Activated T-helper 1 cell treated with Interleukin-2 at 50 U/mL for 16 hours (primary cell): Measurements from ENCODE around the gene VEPH1.
"Not testable (repeated sequence)": the region's sequence is repeated elsewhere in the genome, so short reads cannot be mapped to it uniquely, and the experiment has no call there.

Experiments
- DNase-seq: peaks from one replicate; pipeline ENCODE4 v3.0.0-alpha.2; 2020; ENCODE audit warnings: low read depth

Gene VEPH1

GRCh38 chr3:157387708-157388435, 115.3 kb downstream of the VEPH1 start:
- no peak for DNase-seq

- no peak for DNase-seq
Observed at GRCh38 chr3:157384491-157384890, 118.7 kb downstream of the VEPH1 start.

GRCh38 chr3:157384031-157384430, 119.2 kb downstream of the VEPH1 start:
- DNase-seq: no peak

GRCh38 chr3:157381606-157382005, 121.6 kb downstream of the VEPH1 start:
- DNase-seq: no peak

GRCh38 chr3:157379525-157380140, 123.6 kb downstream of the VEPH1 start:
- DNase-seq: no peak

GRCh38 chr3:157376603-157377300, 126.5 kb downstream of the VEPH1 start:
- no peak for DNase-seq

- DNase-seq: no peak
Observed at GRCh38 chr3:157375342-157375986, 127.8 kb downstream of the VEPH1 start.

- no peak for DNase-seq
Observed at GRCh38 chr3:157374933-157375332, 128.3 kb downstream of the VEPH1 start.

- DNase-seq: no peak
Observed at GRCh38 chr3:157373783-157374182, 129.4 kb downstream of the VEPH1 start.

- DNase-seq: no peak
Observed at GRCh38 chr3:157370867-157371266, 132.3 kb downstream of the VEPH1 start.

GRCh38 chr3:157369727-157370421, 133.3 kb downstream of the VEPH1 start:
- DNase-seq: no peak

- no peak for DNase-seq
Observed at GRCh38 chr3:157368171-157368570, 135.0 kb downstream of the VEPH1 start.

- no peak for DNase-seq
Observed at GRCh38 chr3:157363393-157363792, 139.8 kb downstream of the VEPH1 start.

- no peak for DNase-seq
Observed at GRCh38 chr3:157362348-157362747, 140.9 kb downstream of the VEPH1 start.

GRCh38 chr3:157360044-157360443, 143.2 kb downstream of the VEPH1 start:
- no peak for DNase-seq

- no peak for DNase-seq
Observed at GRCh38 chr3:157356541-157356940, 146.7 kb downstream of the VEPH1 start.

GRCh38 chr3:157355276-157355675, 147.9 kb downstream of the VEPH1 start:
- no peak for DNase-seq

- DNase-seq: no peak
Observed at GRCh38 chr3:157354722-157355121, 148.5 kb downstream of the VEPH1 start.

GRCh38 chr3:157354254-157354653, 149.0 kb downstream of the VEPH1 start:
- no peak for DNase-seq

- no peak for DNase-seq
Observed at GRCh38 chr3:157353652-157354051, 149.6 kb downstream of the VEPH1 start.

- DNase-seq: no peak
Observed at GRCh38 chr3:157351981-157352380, 151.2 kb downstream of the VEPH1 start.

- not testable (repeated sequence) for DNase-seq
Observed at GRCh38 chr3:157350651-157351050, 152.6 kb downstream of the VEPH1 start.
